CD4-positive, CD25-positive, alpha-beta regulatory T cell (primary cell): ENCODE measurements around the gene LCMT1. TPM values are rescaled to one million over a fixed set of nuclear protein-coding genes. Genes with fewer than 3 reads are reported as not detected.
"Not testable (repeated sequence)": the region's sequence is repeated elsewhere in the genome, so short reads cannot be mapped to it uniquely, and the experiment has no call there.

Experiments used
- ATAC-seq, 2 donors: fragments of 150-1000 bp; cut with Tn5 transposase; one replicate each; pipeline ENCODE4 v1.10.0; 2021; ENCODE audit warnings: low read depth in 2 of 2, moderate number of reproducible peaks in 2 of 2, moderate library complexity in 1 of 2
- DNase-seq, 3 donors: peaks; one replicate each; pipeline versions ENCODE4 v3.0.0 to v3.0.0-alpha.2; 2012 to 2022; ENCODE audit warnings: mixed read lengths in 1 of 3
- H3K27ac ChIP-seq: one replicate; pipeline ENCODE4 v1.7.0; 2013; ENCODE audit warnings: mild to moderate bottlenecking, low read length; ENCODE audit not compliant: insufficient read depth, poor library complexity, severe bottlenecking
- H3K27me3 ChIP-seq: one replicate; pipeline ENCODE4 v1.7.0; 2013; ENCODE audit warnings: low read length; ENCODE audit not compliant: control insufficient read depth, insufficient read depth
- H3K36me3 ChIP-seq: one replicate; pipeline ENCODE4 v1.7.0; 2013; ENCODE audit warnings: mild to moderate bottlenecking, low read length, moderate library complexity; ENCODE audit not compliant: control insufficient read depth, insufficient read depth
- H3K4me1 ChIP-seq: 2 replicates; pipeline ENCODE4 v1.7.0; 2013; ENCODE audit warnings: mild to moderate bottlenecking, low read length; ENCODE audit not compliant: insufficient read depth, control insufficient read depth, poor library complexity, severe bottlenecking
- H3K4me3 ChIP-seq: one replicate; pipeline ENCODE4 v1.7.0; 2013; ENCODE audit warnings: low read depth, mild to moderate bottlenecking, low read length, moderate library complexity
- H3K9me3 ChIP-seq, 2 experiments: 1 replicate in 1 of 2; 2 replicates in 1 of 2; pipeline ENCODE4 v1.7.0; 2013; ENCODE audit warnings: low read length in 2 of 2, mild to moderate bottlenecking in 1 of 2, moderate library complexity in 1 of 2; ENCODE audit not compliant: control insufficient read depth in 2 of 2
- H3K27ac Mint-ChIP-seq, 3 donors: one replicate each; pipeline ENCODE4 v1.8.0; 2020 to 2022; ENCODE audit warnings: mild to moderate bottlenecking in 3 of 3, mixed read lengths in 3 of 3, moderate library complexity in 2 of 3
- H3K27me3 Mint-ChIP-seq: one replicate; pipeline ENCODE4 v1.8.0; 2022; ENCODE audit warnings: mild to moderate bottlenecking, mixed read lengths
- H3K36me3 Mint-ChIP-seq: one replicate; pipeline ENCODE4 v1.8.0; 2020; ENCODE audit warnings: mixed read lengths
- H3K4me1 Mint-ChIP-seq, 4 donors: one replicate each; pipeline ENCODE4 v1.8.0; 2020 to 2022; ENCODE audit warnings: mixed read lengths in 4 of 4, mild to moderate bottlenecking in 1 of 4
- H3K4me3 Mint-ChIP-seq, 4 donors: one replicate each; pipeline ENCODE4 v1.8.0; 2020 to 2022; ENCODE audit warnings: mild to moderate bottlenecking in 4 of 4, mixed read lengths in 4 of 4, moderate library complexity in 3 of 4
- H3K9me3 Mint-ChIP-seq, 7 donors: one replicate each; pipeline ENCODE4 v1.8.0; 2020 to 2022; ENCODE audit warnings: mixed read lengths in 7 of 7, mild to moderate bottlenecking in 3 of 7, moderate library complexity in 2 of 7
- polyA plus RNA-seq, 4 donors: library from polyadenylated mRNA; unstranded; fragments of 300-500 nt; fragmentation: Illumina TruSeq; gene quantifications; one replicate each; pipeline ENCODE4 v1.2.3, GENCODE V29; 2021
- total RNA-seq: library from RNA; stranded (reverse); gene quantifications from one replicate; pipeline ENCODE4 v1.2.3, GENCODE V29; 2022

Gene LCMT1
- total and polyA plus RNA-seq, 5 donors from 2014 or later: 44.0 to 70.3 (median 50.5) TPM

DNA sequence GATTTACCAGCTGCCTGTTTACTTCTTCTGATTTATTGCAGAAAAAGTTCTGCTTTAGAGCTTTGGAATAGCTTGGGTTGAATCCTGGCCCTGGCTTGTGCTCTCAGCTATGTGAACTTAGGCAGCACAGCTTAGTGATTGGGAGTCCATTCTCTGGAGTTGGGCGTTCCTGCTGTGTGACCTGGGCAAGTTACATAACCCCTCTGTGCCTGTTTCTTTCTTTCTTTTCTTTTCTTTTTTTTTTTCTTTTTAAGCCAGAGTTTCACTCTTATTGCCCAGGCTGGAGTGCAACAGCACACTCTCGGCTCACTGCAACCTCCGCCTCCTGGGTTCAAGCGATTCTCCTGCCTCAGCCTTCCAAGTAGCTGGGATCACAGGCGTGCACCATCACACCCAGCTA, 53.7 kb downstream of the LCMT1 start:
- Mint-ChIP-seq H3K27ac (no peak overlapping the region), H3K4me3 (no peak overlapping the region), H3K9me3 (peaks cover 0 to 2% (median 0%) of the 10 kb centered on the region in 7 donors), H3K27me3 (no peaks in the 10 kb centered on the region), H3K36me3 (peaks cover 48% of the 10 kb centered on the region), H3K4me1 (no peaks in the 10 kb centered on the region)
- no peak for DNase-seq
- Histone ChIP-seq H3K36me3 (peaks cover 76% of the 10 kb centered on the region), H3K27ac (no peak overlapping the region), H3K4me1 (no peaks in the 10 kb centered on the region), H3K27me3 (no peaks in the 10 kb centered on the region), H3K4me3 (no peak overlapping the region), H3K9me3 (no peaks in the 10 kb centered on the region)
- ATAC-seq: no peak

DNA sequence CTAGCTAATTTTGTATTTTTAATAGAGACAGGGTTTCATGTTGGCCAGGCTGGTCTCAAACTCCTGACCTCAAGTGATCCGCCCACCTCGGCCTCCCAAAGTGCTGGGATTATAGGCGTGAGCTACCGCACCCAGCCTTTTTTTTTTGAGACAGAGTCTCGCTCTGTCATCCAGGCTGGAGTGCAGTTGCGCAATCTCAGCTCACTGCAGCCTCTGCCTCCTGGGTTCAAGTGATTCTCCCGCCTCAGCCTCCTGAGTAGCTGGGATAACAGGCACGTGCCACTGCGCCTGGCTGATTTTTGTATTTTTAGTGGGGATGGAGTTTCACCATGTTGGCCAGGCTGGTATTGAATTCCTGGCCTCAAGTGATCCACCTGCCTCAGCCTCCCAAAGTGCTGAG, 56.4 kb downstream of the LCMT1 start:
- H3K4me3 ChIP-seq, ATAC-seq, H3K27me3 ChIP-seq, H3K27me3 Mint-ChIP-seq, H3K27ac ChIP-seq, H3K9me3 Mint-ChIP-seq, H3K4me1 Mint-ChIP-seq, H3K27ac Mint-ChIP-seq, H3K9me3 ChIP-seq, DNase-seq, H3K4me3 Mint-ChIP-seq, H3K4me1 ChIP-seq: not testable (repeated sequence)
- peaks cover 79% of the 10 kb centered on the region for H3K36me3 ChIP-seq
- H3K36me3 Mint-ChIP-seq: peaks cover 53% of the 10 kb centered on the region

DNA sequence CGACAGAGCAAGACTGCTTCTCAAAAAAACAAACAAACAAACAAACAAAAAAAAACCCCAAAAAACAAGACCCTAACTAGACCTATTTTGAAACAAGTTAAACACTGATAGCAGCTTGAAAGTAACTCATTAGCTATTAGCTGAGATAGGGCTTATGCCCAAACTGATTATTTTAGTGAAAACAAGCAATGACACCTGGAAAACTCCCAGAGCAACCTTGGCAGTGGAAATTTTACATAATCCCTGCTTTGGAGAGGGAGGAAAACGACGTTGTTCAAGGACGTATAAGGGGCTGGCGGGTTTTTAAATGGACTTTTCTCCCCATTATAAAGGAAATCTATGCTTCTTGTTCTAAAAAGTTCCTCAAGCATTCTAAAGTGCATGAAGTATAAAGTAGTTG, 59.8 kb downstream of the LCMT1 start:
- DNase-seq (no peak), ATAC-seq (no peak)
- no peak overlapping the region for H3K27ac ChIP-seq
- no peaks in the 10 kb centered on the region for H3K4me1 Mint-ChIP-seq
- no peak overlapping the region for H3K4me3 Mint-ChIP-seq
- no peaks in the 10 kb centered on the region for H3K27me3 ChIP-seq
- no peaks in the 10 kb centered on the region for H3K9me3 ChIP-seq
- no peaks in the 10 kb centered on the region for H3K9me3 Mint-ChIP-seq
- H3K27ac Mint-ChIP-seq: peak overlapping the region in 1 of 3 donors; percentile 43
- no peak overlapping the region for H3K4me3 ChIP-seq
- H3K36me3 ChIP-seq: peaks cover 66% of the 10 kb centered on the region
- H3K4me1 ChIP-seq: no peaks in the 10 kb centered on the region
- no peaks in the 10 kb centered on the region for H3K27me3 Mint-ChIP-seq
- peaks cover 63% of the 10 kb centered on the region for H3K36me3 Mint-ChIP-seq

DNA sequence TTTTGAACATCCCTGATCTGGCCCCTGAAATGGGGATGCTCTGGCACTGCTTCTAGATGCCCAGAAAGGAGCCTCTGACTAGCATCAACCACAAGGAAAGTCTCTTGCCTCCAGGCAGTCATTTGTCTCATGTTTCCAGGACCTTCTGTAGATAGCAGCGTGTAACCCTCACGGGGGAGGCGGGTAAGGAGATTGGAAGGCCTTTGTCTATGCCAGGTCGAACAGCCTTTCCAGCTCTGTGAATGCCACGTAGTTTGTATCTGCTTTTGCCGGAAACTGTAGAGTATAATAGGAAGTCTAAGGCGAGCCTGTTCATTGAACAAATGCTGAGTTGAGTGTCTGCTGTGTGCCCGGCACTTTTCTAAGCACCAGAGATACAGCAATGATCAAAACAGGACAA, 61.3 kb downstream of the LCMT1 start:
- no peak for DNase-seq
- Mint-ChIP-seq H3K9me3 (no peaks in the 10 kb centered on the region), H3K4me1 (no peaks in the 10 kb centered on the region), H3K4me3 (no peak overlapping the region), H3K36me3 (peaks cover 57% of the 10 kb centered on the region), H3K27ac (no peak overlapping the region), H3K27me3 (no peaks in the 10 kb centered on the region)
- Histone ChIP-seq H3K9me3 (no peaks in the 10 kb centered on the region), H3K27me3 (no peaks in the 10 kb centered on the region), H3K4me1 (no peaks in the 10 kb centered on the region), H3K4me3 (no peak overlapping the region), H3K36me3 (peaks cover 63% of the 10 kb centered on the region), H3K27ac (no peak overlapping the region)
- no peak for ATAC-seq

DNA sequence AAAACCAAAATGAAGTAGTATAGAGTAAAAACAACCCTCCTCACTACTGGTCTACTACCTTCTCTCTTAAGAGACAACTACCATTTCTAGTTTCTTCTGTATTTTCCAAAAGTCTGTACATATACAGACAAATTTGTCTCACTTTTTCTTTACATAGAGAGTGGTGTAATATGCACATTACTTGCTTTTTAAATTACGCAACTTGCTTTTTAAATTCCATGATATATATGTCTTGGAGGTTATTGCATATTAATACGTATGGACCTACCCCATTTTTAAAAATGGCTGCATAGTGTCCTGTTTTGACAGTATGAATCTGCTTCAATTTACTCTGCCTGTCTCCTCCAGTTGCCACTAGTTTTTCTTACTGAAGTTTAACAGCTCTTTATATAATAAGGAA, 62.7 kb downstream of the LCMT1 start:
- no peak overlapping the region for H3K4me3 Mint-ChIP-seq
- Histone ChIP-seq H3K27me3 (no peaks in the 10 kb centered on the region), H3K36me3 (peaks cover 62% of the 10 kb centered on the region), H3K4me1 (no peaks in the 10 kb centered on the region), H3K27ac (no peak overlapping the region), H3K9me3 (no peaks in the 10 kb centered on the region), H3K4me3 (no peak overlapping the region)
- H3K4me1 Mint-ChIP-seq: no peaks in the 10 kb centered on the region
- H3K27me3 Mint-ChIP-seq: no peaks in the 10 kb centered on the region
- DNase-seq (no peak), ATAC-seq (no peak)
- H3K27ac Mint-ChIP-seq: no peak overlapping the region
- peaks cover 63% of the 10 kb centered on the region for H3K36me3 Mint-ChIP-seq
- no peaks in the 10 kb centered on the region for H3K9me3 Mint-ChIP-seq

DNA sequence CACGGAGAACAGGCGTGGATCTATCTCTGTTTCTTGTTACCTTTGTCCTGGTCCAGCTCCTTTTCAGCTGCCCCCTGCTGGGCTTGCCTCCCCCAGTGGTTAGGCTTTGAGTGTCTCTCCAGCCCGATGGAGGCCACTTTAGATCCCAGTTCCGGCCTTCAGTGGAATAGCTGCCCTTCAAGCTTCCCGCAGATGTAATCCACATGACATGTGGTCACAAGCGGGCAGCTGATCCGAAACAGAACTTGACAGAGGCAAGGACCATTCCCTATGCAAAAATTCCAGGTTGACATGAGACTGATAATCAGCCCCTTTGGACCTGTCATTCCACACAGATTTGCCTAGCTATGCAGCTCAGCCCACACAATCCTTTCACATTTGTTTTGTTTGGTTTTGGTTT, 64.6 kb downstream of the LCMT1 start:
- Histone ChIP-seq H3K4me3 (no peak overlapping the region), H3K27ac (no peak overlapping the region), H3K4me1 (no peaks in the 10 kb centered on the region), H3K9me3 (no peaks in the 10 kb centered on the region), H3K27me3 (no peaks in the 10 kb centered on the region), H3K36me3 (peaks cover 43% of the 10 kb centered on the region)
- Mint-ChIP-seq H3K9me3 (no peaks in the 10 kb centered on the region), H3K36me3 (peaks cover 52% of the 10 kb centered on the region), H3K27me3 (no peaks in the 10 kb centered on the region), H3K4me3 (no peak overlapping the region), H3K27ac (no peak overlapping the region), H3K4me1 (peaks cover 0 to 2% (median under 1%) of the 10 kb centered on the region in 4 donors)
- DNase-seq: peak in 1 of 3 donors; percentile 9
- ATAC-seq: no peak

DNA sequence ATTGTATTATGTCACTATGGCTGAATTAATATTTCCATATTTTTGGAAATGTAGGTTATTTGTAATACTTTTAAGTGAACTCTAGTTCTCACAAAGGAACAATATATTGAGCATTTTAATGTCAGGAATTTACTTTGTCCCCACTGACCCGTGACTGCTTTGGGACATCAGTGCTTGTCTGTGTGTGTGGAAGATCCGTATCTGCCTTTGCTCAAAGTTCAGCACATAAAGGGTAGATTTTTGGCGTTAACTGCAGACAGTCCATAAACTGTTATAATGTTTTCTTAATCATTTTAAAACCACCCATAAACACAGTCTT, 65.9 kb downstream of the LCMT1 start:
- no peaks in the 10 kb centered on the region for H3K27me3 ChIP-seq
- H3K36me3 Mint-ChIP-seq: peaks cover 43% of the 10 kb centered on the region
- no peak overlapping the region for H3K27ac ChIP-seq
- H3K27ac Mint-ChIP-seq: no peak overlapping the region
- no peaks in the 10 kb centered on the region for H3K27me3 Mint-ChIP-seq
- peaks cover 0 to 15% (median 6%) of the 10 kb centered on the region in 4 donors for H3K4me1 Mint-ChIP-seq
- ATAC-seq (no peak), DNase-seq (no peak)
- H3K36me3 ChIP-seq: peaks cover 32% of the 10 kb centered on the region
- H3K4me3 ChIP-seq: no peak overlapping the region
- no peaks in the 10 kb centered on the region for H3K9me3 Mint-ChIP-seq
- H3K9me3 ChIP-seq: no peaks in the 10 kb centered on the region
- H3K4me3 Mint-ChIP-seq: no peak overlapping the region
- H3K4me1 ChIP-seq: no peaks in the 10 kb centered on the region

DNA sequence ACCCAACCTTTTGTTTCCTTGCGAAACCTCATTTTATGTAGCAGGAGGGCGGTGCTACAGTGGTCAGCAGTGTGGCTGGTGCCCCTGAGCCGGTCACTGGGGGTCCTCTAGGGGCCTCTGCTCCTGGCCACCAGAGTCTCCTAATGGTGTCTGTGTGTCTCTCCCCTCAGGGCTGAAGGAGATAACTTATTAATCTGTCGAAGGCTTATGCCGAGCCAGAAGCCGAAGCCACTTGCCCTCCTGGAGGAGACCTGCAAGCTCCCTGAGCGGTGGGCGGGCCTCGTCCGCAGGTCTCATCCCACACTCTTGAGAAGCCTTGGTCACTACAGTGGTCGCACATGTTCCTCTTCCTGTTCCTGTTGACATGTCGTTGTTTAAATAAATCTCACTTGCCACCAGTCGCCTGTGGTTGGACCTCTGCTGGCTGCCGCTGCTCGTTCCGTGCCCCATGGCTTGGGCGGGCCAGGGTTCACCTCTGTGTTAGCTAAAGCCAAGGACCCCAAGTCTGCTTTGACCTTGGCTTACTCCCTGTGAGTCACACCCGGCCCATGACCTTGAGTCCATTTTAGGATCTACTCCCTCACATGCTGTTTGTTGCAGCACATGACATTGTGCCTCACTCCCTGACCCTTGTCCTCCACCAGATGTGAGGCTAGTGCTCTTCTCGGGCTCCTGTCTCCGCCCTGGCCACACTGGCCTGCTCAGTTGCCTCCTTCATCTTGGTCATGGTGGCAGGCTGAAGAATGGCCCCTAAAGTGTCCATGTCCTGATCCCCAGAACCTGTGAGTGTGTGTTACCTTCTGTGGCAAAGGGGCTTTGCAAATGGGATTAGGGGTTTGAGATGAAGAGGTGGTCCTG, 66.5 kb downstream of the LCMT1 start:
- H3K4me3 ChIP-seq: no peak overlapping the region
- H3K27ac ChIP-seq: no peak overlapping the region
- no peaks in the 10 kb centered on the region for H3K27me3 ChIP-seq
- Mint-ChIP-seq H3K4me1 (peaks cover 0 to 15% (median 6%) of the 10 kb centered on the region in 4 donors), H3K27ac (peak overlapping the region in 1 of 3 donors; percentile 15), H3K4me3 (no peak overlapping the region), H3K36me3 (peaks cover 37% of the 10 kb centered on the region), H3K27me3 (no peaks in the 10 kb centered on the region), H3K9me3 (no peaks in the 10 kb centered on the region)
- no peaks in the 10 kb centered on the region for H3K9me3 ChIP-seq
- H3K4me1 ChIP-seq: no peaks in the 10 kb centered on the region
- ATAC-seq: no peak
- peaks cover 26% of the 10 kb centered on the region for H3K36me3 ChIP-seq
- no peak for DNase-seq
